NCI-H2227 (cell line): ENCODE data around the gene KCTD2.
"Not testable (repeated sequence)": the region's sequence is repeated elsewhere in the genome, so short reads cannot be mapped to it uniquely, and the experiment has no call there.

Experiments used
- DNase-seq: peaks from one replicate; lab custom pipeline; 2025; ENCODE audit not compliant: unreplicated experiment; lab: John Stamatoyannopoulos, UW

Gene KCTD2

DNA sequence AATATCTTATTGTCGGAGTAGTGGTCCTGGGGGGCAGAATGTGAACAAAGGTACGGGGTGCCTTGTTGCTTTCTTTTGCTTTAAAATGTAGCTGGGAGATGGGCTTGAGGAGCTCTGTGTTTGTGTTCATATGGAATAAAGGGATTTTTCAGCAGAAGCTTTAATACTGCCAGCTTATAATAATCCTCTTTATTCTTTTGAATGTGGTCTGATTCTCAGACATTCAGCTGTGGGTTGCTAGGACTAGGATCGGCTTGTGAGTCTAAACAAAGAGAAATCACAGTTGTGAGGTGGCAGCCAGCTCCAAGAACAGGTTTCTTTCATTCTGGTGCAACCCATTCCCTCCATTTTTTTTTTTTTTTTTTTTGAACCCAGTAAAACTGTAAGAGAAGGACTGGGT lies 27.3 kb upstream of the KCTD2 start:
- DNase-seq, result no peak

GRCh38 chr17:75020331-75021110 lies 26.5 kb upstream of the KCTD2 start:
- DNase-seq, result no peak

- DNase-seq, result no peak
Observed at GRCh38 chr17:75024686-75025397, 22.2 kb upstream of the KCTD2 start.

DNA sequence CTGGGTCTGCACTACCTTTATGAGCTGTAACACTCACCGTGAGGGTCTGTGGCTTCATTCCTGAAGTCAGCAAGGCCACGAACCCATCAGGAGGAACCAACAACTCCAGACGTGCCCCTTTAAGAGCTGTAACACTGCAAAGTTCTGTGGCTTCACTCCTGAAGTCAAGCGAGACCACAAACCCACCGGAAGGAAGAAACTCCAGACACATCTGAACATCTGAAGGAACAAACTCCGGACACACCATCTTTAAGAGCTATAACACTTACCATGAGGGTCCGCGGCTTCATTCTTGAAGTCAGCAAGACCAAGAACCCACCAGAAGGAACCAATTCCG lies 21.7 kb upstream of the KCTD2 start:
- DNase-seq, result not testable (repeated sequence)

DNA sequence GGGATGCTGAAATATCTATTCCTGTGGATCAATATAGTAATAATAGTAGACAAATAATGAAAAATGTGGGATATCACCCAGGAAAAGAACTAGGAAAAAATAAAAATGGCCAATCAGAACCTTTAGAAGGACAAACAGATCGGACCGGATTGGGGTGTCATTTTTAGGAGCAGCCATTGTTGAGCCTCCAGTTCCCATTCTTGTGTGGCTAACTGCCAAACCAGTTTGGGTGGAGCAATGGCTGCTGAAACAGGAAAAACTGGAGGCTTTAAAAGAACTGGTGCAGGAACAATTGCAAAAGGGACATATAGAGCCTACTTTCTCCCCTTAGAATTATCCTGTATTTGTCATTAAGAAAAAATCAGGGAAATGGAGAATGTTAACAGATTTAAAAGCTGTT lies 20.4 kb upstream of the KCTD2 start:
- DNase-seq, result not testable (repeated sequence)

- DNase-seq, result no peak
Observed at GRCh38 chr17:75030161-75030560, 16.9 kb upstream of the KCTD2 start.

GRCh38 chr17:75031972-75032719 lies 14.9 kb upstream of the KCTD2 start:
- peak; percentile 90 for DNase-seq

- no peak for DNase-seq
Observed at GRCh38 chr17:75032720-75033280, 14.2 kb upstream of the KCTD2 start.

- DNase-seq, result peak; percentile 96
Observed at GRCh38 chr17:75033346-75034235, 13.4 kb upstream of the KCTD2 start.

- peak; percentile 93 for DNase-seq
Observed at GRCh38 chr17:75034236-75034908, 12.7 kb upstream of the KCTD2 start.

- peak; percentile 93 for DNase-seq
Observed at GRCh38 chr17:75036643-75037268, 10.3 kb upstream of the KCTD2 start.

- no peak for DNase-seq
Observed at GRCh38 chr17:75039238-75039637, 7.8 kb upstream of the KCTD2 start.

DNA sequence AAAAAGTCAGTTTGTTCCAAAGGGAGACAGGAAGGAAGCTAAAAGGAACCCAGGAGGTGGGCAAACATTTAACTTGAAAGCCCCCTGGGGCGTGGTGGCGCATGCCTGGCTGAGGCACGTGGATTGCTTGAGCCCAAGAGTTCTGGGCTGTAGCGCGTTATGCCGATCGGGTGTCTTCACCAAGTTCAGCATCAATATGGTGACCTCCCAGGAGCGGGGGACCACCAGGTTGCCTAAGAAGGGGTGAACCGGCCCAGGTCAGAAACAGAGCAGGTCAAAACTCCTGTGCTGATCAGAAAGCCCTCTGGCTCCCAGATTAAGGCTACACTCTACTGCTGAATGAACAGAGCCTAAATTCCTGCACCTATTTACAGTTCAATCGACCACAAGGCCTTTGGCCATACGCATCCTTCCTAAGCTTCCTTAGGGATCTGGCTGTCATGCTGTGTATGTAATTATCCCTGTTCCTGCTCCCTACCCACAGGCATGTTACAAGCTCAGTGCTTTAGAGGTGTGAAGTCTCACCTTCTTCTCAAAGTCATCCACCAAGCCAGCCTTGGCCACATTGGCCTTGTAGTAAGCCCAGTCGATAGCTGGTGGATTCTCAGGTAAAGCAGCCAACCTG lies 5.3 kb upstream of the KCTD2 start:
- DNase-seq, result no peak

DNA sequence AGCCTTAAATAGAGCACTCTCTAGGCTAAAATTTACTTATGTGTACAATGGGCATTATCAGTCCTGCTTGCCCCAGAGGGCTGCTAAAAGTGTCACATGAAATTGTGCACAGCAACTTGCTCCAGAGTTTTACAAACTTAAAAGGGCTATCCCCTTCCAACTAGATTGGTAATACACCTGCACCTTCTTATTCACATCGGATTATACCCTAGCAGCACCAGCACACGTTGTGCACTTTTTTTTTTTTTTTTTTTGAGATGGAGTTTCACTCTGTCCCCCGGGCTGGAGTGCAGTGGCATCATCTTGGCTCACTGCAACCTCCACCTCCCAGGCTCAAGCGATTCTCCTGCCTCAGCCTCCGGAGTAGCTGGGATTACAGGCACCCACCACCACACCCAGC lies 3.2 kb upstream of the KCTD2 start:
- not testable (repeated sequence) for DNase-seq

- no peak for DNase-seq
Observed at GRCh38 chr17:75044716-75045115, 2.3 kb upstream of the KCTD2 start.

DNA sequence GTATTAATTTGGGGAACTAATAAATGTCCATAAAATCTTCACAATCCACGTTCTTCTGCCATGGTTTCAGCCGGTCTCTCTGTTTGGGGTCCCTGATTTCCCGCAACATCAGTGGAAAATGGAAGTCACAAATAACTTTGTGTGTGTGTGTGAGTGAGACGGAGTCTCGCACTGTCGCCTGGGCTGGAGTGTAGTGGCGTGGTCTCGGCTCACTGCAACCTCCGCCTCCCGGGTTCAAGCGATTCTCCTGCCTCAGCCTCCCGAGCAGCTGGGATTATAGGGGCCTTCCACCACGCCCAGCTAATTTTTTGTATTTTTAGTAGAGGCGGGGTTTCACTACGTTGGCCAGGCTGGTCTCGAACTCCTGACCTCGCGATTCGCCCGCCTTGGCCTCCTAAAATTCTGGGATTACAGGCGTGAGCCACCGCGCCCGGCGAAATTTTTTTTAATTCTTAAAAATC lies 1.0 kb upstream of the KCTD2 start:
- not testable (repeated sequence) for DNase-seq

DNA sequence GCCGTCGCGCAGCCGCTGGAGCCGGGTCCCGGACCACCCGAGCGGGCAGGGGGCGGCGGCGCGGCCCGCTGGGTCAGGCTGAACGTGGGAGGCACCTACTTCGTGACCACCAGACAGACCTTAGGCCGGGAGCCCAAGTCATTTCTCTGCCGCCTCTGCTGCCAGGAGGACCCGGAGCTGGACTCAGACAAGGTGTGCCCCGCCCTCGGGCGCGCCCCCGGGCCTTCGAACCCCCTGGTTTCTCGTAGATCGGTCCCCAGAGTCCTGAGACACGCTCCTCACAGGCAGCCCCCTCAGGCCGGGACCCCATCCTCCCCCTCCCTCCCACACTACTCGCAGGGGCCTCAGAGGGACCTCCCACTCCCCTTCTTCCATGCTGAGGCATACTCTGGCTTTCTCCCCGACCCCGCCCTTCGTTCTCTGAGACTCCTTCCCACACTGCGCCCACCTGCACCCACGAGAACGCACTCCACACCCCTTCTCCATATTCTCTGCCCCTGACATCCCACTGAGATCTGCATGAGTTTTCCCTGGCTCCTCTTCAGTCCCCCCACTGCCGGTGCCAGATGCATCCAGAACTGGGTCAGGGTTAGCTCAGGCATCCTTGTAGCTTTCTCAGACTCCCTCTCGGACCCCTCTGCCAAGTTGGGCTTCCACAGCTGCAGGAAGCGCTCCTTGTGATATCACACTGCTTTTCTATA lies 523 bp downstream of the KCTD2 start:
- peak; percentile 60 for DNase-seq

DNA sequence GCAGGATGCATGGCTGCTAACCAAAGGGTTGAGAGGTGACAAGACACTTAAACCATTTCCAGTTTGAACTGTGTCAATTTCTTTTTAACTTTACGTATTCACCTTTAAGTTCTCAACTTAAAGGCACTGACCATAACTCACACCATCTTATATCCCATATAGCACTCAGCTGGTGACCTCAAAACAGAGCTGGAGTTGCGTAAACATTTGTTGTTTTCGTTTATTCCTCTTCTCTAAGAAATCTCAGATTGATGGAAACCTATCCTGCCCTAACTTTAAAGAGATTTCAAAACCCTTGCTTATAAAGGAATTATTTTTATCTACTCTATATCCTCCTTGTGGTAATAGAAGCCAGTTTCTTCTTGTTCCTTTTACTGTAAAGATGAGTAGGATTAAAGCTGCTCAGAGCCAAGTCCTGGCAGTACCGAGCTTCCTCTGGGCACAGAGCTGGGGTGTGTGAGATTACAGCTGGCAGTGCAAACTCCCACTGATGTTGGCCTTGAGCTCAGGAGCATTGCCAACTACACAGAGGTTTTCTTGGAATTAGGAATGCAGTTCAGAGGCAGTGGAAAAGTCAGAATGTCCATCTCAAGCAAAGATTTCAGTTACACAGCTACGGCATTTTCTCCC lies 1.3 kb downstream of the KCTD2 start:
- DNase-seq, result no peak
